ENCODE measurements around the gene MCF2L.

GRCh38 chr13:113002913-113003290, 33.9 kb downstream of the MCF2L start:
- TF ChIP-seq CTCF (conservative IDR thresholded peaks at IDR 0.05; ENCODE audit: low read depth in 2 of 2): no peak
- no peak for TF ChIP-seq EZH2phosphoT487 (IDR thresholded peaks at IDR 0.05; ENCODE audit: unreplicated experiment)
- no peak for TF ChIP-seq JUNB (IDR thresholded peaks at IDR 0.05; ENCODE audit: unreplicated experiment)
- TF ChIP-seq POLR2AphosphoS5 (IDR thresholded peaks at IDR 0.05; ENCODE audit: low read depth): no peak
- no peak for TF ChIP-seq EZH2 (IDR thresholded peaks at IDR 0.05; ENCODE audit: low read depth, unreplicated experiment)
- no peak for TF ChIP-seq CREB1 (CRISPR knock-in tag; IDR thresholded peaks at IDR 0.05; ENCODE audit: low read depth)
- TF ChIP-seq ETS1 (IDR thresholded peaks at IDR 0.05): no peak
- no peak for TF ChIP-seq REST (IDR thresholded peaks at IDR 0.05; ENCODE audit: unreplicated experiment)
